Bronchial epithelial cell (primary cell): Measurements from ENCODE around the gene TP53TG5. TPM values are rescaled to one million over a fixed set of nuclear protein-coding genes. Genes with fewer than 3 reads are reported as not detected.
A peak's percentile ranks its signal among the peaks of the same experiment; 100 is the strongest.

Experiments
- DNase-seq: peaks from one replicate; pipeline ENCODE4 v3.0.0-alpha.2; 2010; ENCODE audit warnings: low read depth
- FAIRE-seq: peaks from 2 replicates; lab custom pipeline; 2011; peaks lifted over from hg19 to GRCh38; lab: Jason Lieb, UNC
- H3K27me3 ChIP-seq: 2 replicates; pipeline ENCODE4 v1.5.1; 2011; ENCODE audit warnings: low read length; ENCODE audit not compliant: control insufficient read depth, insufficient read depth
- H3K36me3 ChIP-seq: 2 replicates; pipeline ENCODE4 v1.5.1; 2011; ENCODE audit warnings: low read length; ENCODE audit not compliant: control insufficient read depth, insufficient read depth
- H3K4me3 ChIP-seq: 2 replicates; pipeline ENCODE4 v1.5.1; 2011; ENCODE audit warnings: mild to moderate bottlenecking, low read depth, low read length, control low read depth
- total RNA-seq: library from RNA; depleted of rRNA; stranded (reverse); fragments of >200 nt; gene quantifications from 2 replicates; pipeline ENCODE4 v1.2.1, GENCODE V29; 2014
- TF ChIP-seq, protein P1 (sequence below): IDR thresholded peaks from 2 replicates; pipeline ENCODE4 v1.5.1; 2011; ENCODE audit warnings: mild to moderate bottlenecking, moderate library complexity, low read length, control low read depth, inconsistent platforms; ENCODE audit not compliant: insufficient read depth, severe bottlenecking

TP53TG5 gene
- total RNA-seq, 1 donor from 2014 or later, result not detected

- Histone ChIP-seq H3K4me3 (peak within 1 kb of the TSS; percentile 97), H3K36me3 (peaks cover 2% of the 10 kb centered on the region), H3K27me3 (no peaks in the 10 kb centered on the region)
- FAIRE-seq, result no peak
- TF ChIP-seq, protein P1, sequence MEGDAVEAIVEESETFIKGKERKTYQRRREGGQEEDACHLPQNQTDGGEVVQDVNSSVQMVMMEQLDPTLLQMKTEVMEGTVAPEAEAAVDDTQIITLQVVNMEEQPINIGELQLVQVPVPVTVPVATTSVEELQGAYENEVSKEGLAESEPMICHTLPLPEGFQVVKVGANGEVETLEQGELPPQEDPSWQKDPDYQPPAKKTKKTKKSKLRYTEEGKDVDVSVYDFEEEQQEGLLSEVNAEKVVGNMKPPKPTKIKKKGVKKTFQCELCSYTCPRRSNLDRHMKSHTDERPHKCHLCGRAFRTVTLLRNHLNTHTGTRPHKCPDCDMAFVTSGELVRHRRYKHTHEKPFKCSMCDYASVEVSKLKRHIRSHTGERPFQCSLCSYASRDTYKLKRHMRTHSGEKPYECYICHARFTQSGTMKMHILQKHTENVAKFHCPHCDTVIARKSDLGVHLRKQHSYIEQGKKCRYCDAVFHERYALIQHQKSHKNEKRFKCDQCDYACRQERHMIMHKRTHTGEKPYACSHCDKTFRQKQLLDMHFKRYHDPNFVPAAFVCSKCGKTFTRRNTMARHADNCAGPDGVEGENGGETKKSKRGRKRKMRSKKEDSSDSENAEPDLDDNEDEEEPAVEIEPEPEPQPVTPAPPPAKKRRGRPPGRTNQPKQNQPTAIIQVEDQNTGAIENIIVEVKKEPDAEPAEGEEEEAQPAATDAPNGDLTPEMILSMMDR, result no peak
- peak; percentile 61 for DNase-seq
Observed at GRCh38 chr20:45347936-45348778, 30.0 kb downstream of the TP53TG5 start, which contains the start of gene SDC4. TSS of gene SDC4 (minus strand) at chr20:45348424. CDS start at chr20:45348384, 40 bp downstream.

GRCh38 chr20:45347297-45347935 is 30.7 kb downstream of the TP53TG5 start:
- FAIRE-seq (no peak), DNase-seq (no peak)
- Histone ChIP-seq H3K4me3 (peak overlapping the region; percentile 97), H3K36me3 (peaks cover 3% of the 10 kb centered on the region), H3K27me3 (no peaks in the 10 kb centered on the region)
- TF ChIP-seq, protein P1, result no peak

DNA sequence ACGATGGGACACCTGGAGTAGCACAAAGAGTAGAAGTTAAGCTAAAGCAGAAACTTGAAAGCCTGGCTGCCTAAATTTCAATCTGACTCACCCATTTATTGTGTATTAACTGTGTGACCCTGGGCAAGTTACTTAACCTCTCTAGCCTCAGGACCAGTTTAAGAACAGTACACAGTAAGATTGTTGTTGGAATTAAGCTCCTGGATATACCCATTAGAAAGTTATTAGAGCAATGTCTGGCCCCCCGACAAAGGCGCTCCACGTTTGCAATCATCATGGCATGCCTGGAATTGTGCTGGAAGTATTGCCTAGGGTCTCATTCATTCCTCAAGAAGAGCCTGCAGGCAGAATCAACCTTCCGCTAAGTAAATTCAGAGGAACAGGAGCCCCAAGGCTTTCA is 31.3 kb downstream of the TP53TG5 start:
- no peaks in the 10 kb centered on the region for H3K27me3 ChIP-seq
- peak overlapping the region; percentile 97 for H3K4me3 ChIP-seq
- peaks cover 3% of the 10 kb centered on the region for H3K36me3 ChIP-seq
- DNase-seq, result no peak
- TF ChIP-seq, protein P1, result no peak
- FAIRE-seq, result no peak

DNA sequence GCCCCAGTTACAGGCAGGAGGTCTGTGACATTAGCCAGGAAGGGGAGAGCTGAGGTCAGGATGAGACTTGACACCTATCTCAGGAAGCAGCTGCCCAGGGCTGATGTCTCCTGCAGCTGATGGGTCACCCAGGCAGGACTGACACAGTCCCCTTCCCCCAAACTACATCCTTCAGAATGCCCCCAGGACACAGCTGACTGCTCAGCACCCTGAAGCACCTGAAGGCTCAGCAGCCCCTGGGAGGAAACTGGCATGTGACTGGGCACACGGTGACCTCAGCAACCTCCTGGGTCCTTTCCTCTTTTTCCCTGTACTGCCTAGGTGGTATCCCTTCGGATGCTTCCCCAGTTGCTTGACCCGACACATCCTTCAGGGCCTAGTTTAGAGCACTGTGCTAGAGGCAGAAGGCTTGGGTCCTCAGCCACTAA is 31.8 kb downstream of the TP53TG5 start:
- H3K27me3 ChIP-seq, result no peaks in the 10 kb centered on the region
- DNase-seq (no peak), FAIRE-seq (no peak)
- H3K36me3 ChIP-seq, result peaks cover 3% of the 10 kb centered on the region
- TF ChIP-seq, protein P1, result no peak
- H3K4me3 ChIP-seq, result peak overlapping the region; percentile 97

GRCh38 chr20:45345104-45345936 is 32.8 kb downstream of the TP53TG5 start:
- TF ChIP-seq, protein P1, result no peak
- Histone ChIP-seq H3K27me3 (no peaks in the 10 kb centered on the region), H3K36me3 (peaks cover 6% of the 10 kb centered on the region), H3K4me3 (peak overlapping the region; percentile 97)
- FAIRE-seq (no peak), DNase-seq (peak; percentile 74)
